HG03342 (cell line): ENCODE results near the gene GTPBP2.
"Not testable (repeated sequence)": the region's sequence is repeated elsewhere in the genome, so short reads cannot be mapped to it uniquely, and the experiment has no call there.

Experiments
- ATAC-seq: cut with Tn5 transposase; IDR thresholded peaks from one replicate; pipeline ENCODE4 v1.9.1; 2021; ENCODE audit warnings: mild to moderate bottlenecking, moderate library complexity; ENCODE audit not compliant: unreplicated experiment

Gene GTPBP2

GRCh38 chr6:43624786-43625288 is 4.2 kb downstream of the GTPBP2 start:
- no peak for ATAC-seq

DNA sequence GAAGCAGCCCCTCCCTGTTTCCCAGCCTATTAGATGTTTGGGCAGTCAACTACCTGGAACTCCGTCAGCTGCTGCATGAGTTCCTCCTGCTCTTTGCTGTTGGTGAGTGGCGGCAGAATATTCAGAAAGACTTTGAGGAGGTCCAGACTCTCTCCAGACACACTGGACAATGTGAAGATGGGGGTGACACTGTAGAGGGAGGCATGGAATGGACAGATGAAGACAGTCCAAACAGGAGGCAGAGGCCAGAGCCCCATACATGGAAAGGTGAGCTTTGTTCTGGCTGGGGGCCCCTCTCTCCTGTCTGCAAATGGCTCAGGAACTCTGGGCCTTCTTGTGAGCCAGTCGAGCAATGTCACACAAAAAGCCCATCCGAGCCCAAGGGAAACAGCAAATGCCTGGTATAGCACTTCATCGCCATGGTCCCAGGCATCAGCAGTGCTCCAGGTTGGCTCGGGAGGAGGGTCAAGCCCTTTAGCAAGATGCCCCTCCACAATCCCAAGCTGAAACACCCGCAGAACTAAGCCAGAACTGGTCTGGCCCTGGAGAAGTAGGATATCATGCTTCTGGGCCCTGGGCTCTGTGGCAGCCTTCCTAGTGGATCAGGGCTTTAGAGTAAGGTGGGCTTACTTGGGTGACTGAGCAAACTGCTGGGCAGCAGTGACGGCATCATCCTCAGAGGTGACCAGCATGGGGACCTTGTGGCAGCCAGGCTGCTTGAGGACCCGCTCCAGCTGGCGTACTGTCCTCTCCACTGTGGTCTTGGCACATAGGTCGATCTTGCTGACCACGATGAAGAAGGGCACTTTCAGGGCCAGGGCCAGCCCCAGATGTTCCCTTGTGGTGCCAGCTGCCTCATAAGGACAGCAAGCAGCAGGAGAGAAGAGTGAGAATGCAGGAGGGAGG is 4.9 kb downstream of the GTPBP2 start:
- ATAC-seq = no peak

- ATAC-seq = no peak
Observed at GRCh38 chr6:43622541-43622940, 6.5 kb downstream of the GTPBP2 start.

GRCh38 chr6:43621836-43622180 is 7.3 kb downstream of the GTPBP2 start:
- no peak for ATAC-seq

- no peak for ATAC-seq
Observed at GRCh38 chr6:43621078-43621835, 7.8 kb downstream of the GTPBP2 start.

GRCh38 chr6:43616725-43617472 is 12.2 kb downstream of the GTPBP2 start:
- no peak for ATAC-seq

DNA sequence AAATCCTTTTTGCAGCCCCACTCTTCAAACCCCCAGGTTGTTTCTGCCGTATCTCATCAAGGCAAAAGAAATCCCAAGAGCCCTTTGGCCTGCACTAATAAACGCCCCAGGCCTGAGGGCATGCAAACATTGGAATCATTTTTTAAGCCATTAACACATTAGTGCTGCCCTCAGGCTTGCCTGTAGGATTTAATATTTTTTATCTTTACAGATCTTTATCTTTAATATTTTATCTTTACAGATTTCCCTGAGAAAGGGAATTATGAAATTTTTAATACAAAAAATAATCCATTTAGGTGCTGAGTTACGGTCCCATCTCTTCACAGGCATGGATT is 14.7 kb downstream of the GTPBP2 start:
- ATAC-seq = no peak

DNA sequence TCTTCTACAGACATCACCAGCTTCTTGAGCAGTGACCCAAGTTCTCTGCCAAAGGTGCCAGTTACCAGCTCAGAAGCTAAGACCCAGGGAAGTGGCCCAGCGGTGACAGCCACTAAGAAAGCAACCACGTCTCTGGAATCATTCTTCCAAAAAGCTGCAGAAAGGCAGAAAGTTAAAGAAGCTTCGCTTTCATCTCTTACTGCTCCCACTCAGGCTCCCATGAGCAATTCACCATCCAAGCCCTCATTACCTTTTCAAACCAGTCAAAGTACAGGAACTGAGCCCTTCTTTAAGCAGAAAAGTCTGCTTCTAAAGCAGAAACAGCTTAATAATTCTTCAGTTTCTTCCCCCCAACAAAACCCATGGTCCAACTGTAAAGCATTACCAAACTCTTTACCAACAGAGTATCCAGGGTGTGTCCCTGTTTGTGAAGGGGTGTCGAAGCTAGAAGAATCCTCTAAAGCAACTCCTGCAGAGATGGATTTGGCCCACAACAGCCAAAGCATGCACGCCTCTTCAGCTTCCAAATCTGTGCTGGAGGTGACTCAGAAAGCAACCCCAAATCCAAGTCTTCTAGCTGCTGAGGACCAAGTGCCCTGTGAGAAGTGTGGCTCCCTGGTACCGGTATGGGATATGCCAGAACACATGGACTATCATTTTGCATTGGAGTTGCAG is 15.2 kb downstream of the GTPBP2 start:
- ATAC-seq = no peak

DNA sequence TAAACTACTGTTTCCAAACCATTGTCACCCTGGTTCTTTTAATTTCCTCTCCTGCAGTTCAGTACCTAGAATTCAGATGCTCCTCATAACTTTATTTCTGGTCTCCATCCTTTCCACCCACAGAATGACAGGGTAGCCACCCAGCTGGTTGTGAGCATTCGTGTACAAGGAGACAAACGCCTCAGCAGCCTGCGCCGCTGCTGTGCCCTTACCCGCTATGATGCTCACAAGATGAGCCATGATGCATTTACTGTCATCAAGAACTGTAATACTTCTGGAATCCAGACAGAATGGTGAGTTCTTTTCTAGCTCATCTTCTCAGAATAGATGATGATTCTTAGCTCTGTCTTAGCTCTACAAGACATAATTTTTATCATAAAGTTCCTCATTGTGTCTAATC is 18.6 kb downstream of the GTPBP2 start:
- ATAC-seq = no peak

DNA sequence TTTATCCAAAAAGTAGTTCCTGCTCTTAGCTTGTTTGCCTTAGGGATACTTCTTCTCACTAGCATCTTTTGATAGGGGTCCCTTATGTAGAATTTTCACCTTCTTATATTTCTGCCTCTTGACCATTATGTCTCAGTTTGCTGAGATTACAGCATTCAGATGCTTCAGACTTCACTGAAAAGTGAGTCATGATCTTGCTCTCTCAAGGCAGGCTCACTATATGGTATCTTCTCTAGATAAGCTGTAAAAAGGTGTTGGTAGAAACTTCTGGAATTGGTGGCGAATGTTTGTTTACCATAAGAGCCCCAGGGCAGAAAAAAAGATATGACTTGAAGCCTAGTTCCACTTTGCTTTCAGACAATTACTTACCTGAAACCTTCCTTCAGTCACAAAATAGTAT is 19.7 kb downstream of the GTPBP2 start:
- ATAC-seq = no peak

GRCh38 chr6:43608807-43609206 is 20.3 kb downstream of the GTPBP2 start:
- no peak for ATAC-seq

- ATAC-seq = no peak
Observed at GRCh38 chr6:43608310-43608763, 20.7 kb downstream of the GTPBP2 start.

DNA sequence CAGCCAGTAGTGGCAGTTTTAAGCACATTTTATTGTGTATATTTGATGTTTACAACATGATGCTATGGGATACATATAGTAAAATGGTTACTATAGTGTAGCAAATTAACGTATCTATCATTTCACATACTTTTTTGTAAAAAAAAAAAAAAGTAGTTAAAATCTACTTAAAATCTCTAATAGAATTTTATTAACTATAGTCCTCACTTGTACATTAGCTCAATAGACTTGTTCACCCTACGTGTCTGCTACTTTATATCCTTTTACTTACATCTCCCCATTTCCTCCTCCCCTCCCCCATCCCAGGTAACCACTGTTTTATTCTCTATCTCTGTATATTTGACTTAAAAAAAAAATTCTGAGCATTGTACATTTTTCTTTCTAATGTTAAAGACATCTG is 23.0 kb downstream of the GTPBP2 start:
- no peak for ATAC-seq

- ATAC-seq = no peak
Observed at GRCh38 chr6:43604174-43604573, 24.9 kb downstream of the GTPBP2 start.

- no peak for ATAC-seq
Observed at GRCh38 chr6:43600595-43600994, 28.5 kb downstream of the GTPBP2 start.

DNA sequence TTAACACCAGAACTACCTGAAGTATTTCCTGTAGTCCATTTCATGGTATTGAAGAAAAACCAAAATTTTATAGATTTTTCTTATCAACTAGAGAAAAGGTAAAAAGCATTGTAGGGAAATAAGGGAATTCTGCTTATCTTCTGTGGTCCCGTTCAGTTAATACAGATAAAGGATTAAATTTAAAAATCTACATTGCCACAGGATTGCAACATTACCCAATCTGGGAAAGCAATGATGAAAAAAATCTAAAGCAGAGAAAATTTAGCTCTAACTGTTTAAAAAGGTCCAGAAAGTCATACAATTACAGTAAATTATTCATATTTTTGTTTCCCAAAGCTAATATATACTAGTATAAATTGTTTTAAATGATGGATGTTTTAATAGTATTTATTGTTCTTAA is 35.1 kb downstream of the GTPBP2 start:
- ATAC-seq = no peak

- not testable (repeated sequence) for ATAC-seq
Observed at GRCh38 chr6:43589564-43589963, 39.5 kb downstream of the GTPBP2 start.

DNA sequence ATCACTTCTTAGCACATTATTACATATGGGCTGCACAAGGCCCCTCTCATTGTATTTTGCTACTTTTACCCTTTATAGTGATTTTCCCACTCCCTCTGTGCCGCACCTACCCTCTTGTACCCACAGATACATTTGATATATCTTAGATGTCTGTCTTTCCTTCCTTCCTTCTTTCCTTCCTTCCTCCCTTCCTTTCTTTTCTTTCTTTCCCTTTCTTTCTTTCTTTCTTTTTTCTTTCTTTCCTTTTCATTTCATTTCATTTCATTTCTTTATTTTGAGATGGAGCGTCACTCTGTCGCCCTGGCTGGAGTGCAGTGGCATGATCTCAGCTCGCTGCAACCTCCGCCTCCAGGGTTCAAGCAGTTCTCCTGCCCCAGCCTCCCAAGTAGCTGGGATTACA is 40.9 kb downstream of the GTPBP2 start:
- ATAC-seq = no peak

- no peak for ATAC-seq
Observed at GRCh38 chr6:43584892-43585570, 44.0 kb downstream of the GTPBP2 start.

DNA sequence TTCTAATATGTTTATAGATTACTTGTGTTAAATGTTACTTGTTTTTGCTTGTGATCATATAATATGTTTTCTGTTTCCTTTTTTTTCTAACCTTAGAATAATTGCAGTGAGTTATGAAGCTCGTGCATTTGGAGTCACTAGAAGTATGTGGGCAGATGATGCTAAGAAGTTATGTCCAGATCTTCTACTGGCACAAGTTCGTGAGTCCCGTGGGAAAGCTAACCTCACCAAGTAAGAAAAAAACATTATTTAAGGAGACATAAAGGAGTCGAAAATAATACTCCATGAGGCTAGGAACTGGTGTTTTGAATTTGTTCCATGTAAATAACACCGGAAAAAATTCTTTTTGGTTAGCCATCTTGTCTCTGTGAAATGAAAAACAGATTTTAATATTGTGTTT is 46.2 kb downstream of the GTPBP2 start:
- no peak for ATAC-seq
